Erythroblast (primary cell): Measurements from ENCODE around the gene SLC39A2.

Experiments
- GATA1 ChIP-seq: IDR thresholded peaks from 2 replicates; pipeline ENCODE4 v1.6.1; 2011; ENCODE audit warnings: low read depth, mild to moderate bottlenecking, control low read depth, low read length, moderate library complexity
- POLR2A ChIP-seq: IDR thresholded peaks from 2 replicates; pipeline ENCODE4 v1.6.1; 2011; ENCODE audit warnings: mild to moderate bottlenecking, low read length

DNA sequence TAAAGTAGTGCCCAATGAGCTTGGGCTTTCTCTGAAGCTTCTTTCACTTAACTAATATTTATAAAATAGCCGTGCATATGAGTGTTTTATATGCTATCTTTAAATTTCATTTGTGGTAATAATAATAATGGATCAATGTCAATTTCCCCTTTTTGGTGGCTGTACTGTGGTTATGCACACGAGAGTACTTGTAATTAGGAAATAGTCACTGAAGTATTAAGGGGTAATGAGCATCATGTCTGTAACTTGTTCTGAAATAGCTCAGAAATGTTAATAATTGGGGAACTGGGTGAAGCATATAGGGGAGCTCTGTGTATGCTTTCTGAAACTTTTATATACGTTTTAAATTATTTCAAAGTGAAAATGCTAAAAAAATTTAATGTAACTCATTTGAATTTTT lies 51.5 kb downstream of the SLC39A2 start:
- no peak for TF ChIP-seq POLR2A
- TF ChIP-seq GATA1 = no peak
